ENCODE results near the gene CHL1.
"Not testable (repeated sequence)": the region's sequence is repeated elsewhere in the genome, so short reads cannot be mapped to it uniquely, and the experiment has no call there.

Gene CHL1

GRCh38 chr3:339351-339750 lies 142.8 kb downstream of the CHL1 start:
- DNase-seq: no peak

- no peak for DNase-seq
These were observed 145.4 kb downstream of the CHL1 start for GRCh38 chr3:341998-342397.

- peak; percentile 29 for DNase-seq
These were observed 149.6 kb downstream of the CHL1 start for GRCh38 chr3:346186-346585.

- DNase-seq: no peak
These were observed 151.0 kb downstream of the CHL1 start for GRCh38 chr3:347581-347980.

GRCh38 chr3:350871-351371 lies 154.4 kb downstream of the CHL1 start:
- DNase-seq: no peak

- no peak for DNase-seq
These were observed 156.0 kb downstream of the CHL1 start for GRCh38 chr3:352599-352998.

GRCh38 chr3:353191-353739 lies 156.7 kb downstream of the CHL1 start:
- no peak for DNase-seq

- DNase-seq: peak; percentile 51
These were observed 157.9 kb downstream of the CHL1 start for GRCh38 chr3:354432-354831.

GRCh38 chr3:355622-356021 lies 159.1 kb downstream of the CHL1 start:
- DNase-seq: no peak

- DNase-seq: no peak
These were observed 160.4 kb downstream of the CHL1 start for GRCh38 chr3:356952-357351.

GRCh38 chr3:359672-360071 lies 163.1 kb downstream of the CHL1 start:
- DNase-seq: no peak

- DNase-seq: no peak
These were observed 166.2 kb downstream of the CHL1 start for GRCh38 chr3:362681-363338.

GRCh38 chr3:364287-364686 lies 167.7 kb downstream of the CHL1 start:
- no peak for DNase-seq

GRCh38 chr3:365268-365667 lies 168.7 kb downstream of the CHL1 start:
- no peak for DNase-seq

GRCh38 chr3:366253-366652 lies 169.7 kb downstream of the CHL1 start:
- not testable (repeated sequence) for DNase-seq

GRCh38 chr3:373193-373779 lies 176.7 kb downstream of the CHL1 start:
- no peak for DNase-seq

- DNase-seq: no peak
These were observed 177.9 kb downstream of the CHL1 start for GRCh38 chr3:374459-374858.

- DNase-seq: peak; percentile 50
These were observed 180.6 kb downstream of the CHL1 start for GRCh38 chr3:377158-377561.

- DNase-seq: peak; percentile 2
These were observed 184.2 kb downstream of the CHL1 start for GRCh38 chr3:380801-381200.

GRCh38 chr3:385151-385550 lies 188.6 kb downstream of the CHL1 start:
- no peak for DNase-seq

GRCh38 chr3:394775-395174 lies 198.2 kb downstream of the CHL1 start:
- no peak for DNase-seq

GRCh38 chr3:396293-396692 lies 199.7 kb downstream of the CHL1 start:
- DNase-seq: no peak

- DNase-seq: no peak
These were observed 203.1 kb downstream of the CHL1 start for GRCh38 chr3:399647-400046.

GRCh38 chr3:403826-404225 lies 207.3 kb downstream of the CHL1 start:
- no peak for DNase-seq

- DNase-seq: no peak
These were observed 212.4 kb downstream of the CHL1 start for GRCh38 chr3:409011-409410.

All from DMS53 (cell line).